HG02938 (cell line): ENCODE measurements around the gene PKD1L1.
"Not testable (repeated sequence)": the region's sequence is repeated elsewhere in the genome, so short reads cannot be mapped to it uniquely, and the experiment has no call there.

Experiments used
- ATAC-seq: cut with Tn5 transposase; IDR thresholded peaks from one replicate; pipeline ENCODE4 v1.9.1; 2021; ENCODE audit warnings: mild to moderate bottlenecking, moderate library complexity; ENCODE audit not compliant: unreplicated experiment

Gene PKD1L1

DNA sequence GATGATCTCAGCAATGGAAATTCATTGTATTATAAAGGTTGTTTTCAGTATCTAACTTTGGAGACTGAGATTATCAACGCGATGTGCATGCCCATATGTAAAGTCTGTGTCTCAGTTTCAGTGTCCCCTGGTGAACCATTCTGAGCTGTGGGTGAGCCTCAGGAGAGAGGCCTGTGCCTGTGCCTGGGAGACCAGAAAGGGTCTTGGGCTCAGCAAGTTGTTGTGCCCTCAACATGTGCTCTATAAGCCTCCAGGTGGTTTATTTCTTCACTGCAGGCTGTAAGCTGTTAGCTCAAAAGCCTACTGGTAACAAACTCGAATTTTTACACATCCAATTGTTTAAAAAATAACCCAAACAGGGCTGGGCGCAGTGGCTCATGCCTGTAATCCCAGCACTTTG is 151.9 kb downstream of the PKD1L1 start:
- no peak for ATAC-seq

DNA sequence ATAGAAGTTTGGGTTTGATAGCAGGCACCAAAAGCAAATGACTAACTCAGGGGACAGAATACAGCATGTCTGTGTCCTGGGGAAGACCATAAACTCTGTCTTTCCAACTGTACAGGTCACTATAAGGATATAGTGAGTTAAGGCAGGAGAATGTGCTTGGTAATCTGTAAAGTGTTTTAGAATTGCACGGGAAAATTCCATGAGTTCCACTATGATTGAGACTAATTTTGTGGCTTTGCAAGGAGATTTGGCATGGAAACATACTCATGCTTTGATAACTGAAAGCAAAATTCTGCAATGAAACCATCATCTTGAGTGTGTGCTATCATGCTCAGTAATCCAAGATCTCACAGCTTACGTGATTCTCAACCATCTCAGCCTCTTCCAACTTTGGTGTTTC is 152.6 kb downstream of the PKD1L1 start:
- ATAC-seq: no peak

DNA sequence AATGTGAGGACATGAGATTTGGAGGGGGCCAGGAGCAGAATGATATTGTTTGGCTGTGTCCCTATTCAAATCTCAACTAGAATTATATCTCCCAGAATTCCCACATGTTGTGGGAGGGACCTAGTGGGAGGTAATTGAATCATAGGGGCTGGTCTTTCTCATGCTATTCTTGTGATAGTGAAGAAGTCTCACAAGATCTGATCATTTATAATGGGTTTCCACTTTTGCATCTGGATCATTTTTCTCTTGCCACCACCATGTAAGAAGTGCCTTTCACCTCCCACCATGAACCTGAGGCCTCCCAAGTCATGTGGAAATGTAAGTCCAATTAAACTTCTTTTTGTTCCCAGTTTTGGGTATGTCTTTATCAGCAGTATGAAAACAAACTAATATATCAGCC is 153.1 kb downstream of the PKD1L1 start:
- ATAC-seq: not testable (repeated sequence)

DNA sequence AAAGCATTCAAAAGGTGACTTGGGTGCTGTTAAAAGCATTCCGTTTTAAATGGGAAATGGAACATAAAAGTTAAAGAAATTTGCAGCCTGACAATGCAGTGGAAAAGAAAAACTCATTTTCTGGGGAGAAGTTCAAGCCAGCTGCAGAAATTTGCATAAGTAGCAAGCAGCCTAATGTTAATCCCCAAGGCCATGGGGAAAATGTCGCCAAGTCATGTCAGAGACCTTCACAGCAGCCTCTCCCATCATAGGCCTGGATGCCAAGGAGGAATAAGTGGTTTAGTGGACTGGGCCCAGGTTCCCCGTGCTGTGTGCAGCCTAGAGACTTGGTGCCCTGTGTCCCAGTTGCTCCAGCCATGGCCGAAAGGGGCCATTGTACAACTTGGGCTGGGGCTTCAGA is 154.2 kb downstream of the PKD1L1 start:
- no peak for ATAC-seq

DNA sequence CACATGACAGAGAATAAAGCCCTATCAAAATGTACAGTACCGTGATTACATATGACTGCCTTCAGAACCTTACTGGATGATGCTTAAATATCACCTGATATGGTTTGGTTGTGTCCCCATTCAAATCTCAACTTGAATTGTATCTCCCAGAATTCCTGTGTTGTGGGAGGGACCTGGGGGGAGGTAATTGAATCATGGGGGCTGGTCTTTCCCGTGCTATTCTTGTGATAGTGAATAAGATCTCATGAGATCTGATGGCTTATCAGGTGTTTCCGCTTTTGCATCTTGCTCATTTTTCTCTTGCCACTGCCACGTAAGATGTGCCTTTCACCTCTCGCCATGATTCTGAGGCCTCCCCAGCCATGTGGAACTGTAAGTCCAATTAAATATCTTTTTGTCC is 155.1 kb downstream of the PKD1L1 start:
- ATAC-seq: not testable (repeated sequence)

DNA sequence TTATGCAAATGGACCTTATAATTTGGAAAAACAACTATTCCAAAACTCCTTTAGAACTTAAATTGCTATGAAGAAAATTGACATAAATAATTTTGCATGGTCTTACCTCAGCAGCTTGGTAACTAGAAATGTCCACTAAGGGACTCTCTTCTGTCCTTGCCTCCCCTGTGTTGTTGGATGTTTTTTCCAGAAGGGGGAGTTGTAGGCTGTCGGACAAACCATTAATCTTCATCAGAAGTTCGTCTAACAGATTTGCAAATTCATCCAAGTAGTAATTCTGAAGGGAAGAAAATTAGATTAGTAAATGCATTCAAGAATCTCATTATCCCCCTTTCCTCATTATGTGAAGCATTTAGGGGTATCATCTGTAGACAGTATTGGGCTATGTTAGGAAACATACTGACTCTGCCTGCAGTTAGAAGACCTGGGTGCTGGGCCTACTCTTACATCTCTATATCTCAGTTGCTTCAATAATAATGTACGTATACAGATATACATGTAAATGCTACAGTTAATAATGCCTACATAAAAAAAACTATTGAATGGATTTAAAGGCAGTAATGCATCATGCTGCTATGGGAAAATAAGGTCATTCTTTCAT is 155.6 kb downstream of the PKD1L1 start:
- ATAC-seq: no peak

DNA sequence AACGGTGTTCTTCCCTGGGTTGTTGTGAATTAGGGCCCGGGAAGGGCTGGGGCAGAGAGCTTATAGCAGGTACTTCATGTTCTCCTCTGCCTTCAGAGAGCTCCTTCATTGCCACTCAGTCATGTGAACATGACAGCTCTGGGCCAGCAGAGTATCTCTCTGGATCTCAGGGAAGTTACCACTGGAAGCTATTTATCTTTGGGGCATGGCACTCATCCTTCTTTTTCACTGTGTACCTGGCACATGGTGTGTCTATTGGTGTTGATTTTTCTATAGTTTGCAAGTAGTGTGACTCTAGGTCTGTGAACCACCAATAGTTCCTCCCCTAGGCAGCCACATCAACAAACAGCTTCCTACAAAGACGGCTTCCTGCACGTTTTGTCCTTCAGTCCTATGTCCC is 156.6 kb downstream of the PKD1L1 start:
- no peak for ATAC-seq

DNA sequence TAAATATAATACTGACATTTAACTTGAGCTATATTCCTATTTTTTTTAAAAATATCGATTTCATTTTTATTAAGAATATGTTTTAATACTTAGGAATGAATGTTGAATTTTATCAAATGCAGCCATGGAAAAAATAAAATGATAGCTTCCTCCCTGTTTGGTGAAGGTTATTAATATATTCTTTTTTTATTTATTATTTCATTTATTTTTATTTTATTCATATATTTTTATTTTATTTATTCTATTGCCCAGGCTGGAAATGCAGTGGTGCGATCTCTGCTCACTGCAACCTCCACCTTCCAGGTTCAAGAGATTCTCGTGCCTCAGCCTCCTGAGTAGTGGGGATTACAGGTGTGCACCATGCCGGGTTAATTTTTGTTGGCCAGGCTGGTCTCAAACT is 160.2 kb downstream of the PKD1L1 start:
- no peak for ATAC-seq

DNA sequence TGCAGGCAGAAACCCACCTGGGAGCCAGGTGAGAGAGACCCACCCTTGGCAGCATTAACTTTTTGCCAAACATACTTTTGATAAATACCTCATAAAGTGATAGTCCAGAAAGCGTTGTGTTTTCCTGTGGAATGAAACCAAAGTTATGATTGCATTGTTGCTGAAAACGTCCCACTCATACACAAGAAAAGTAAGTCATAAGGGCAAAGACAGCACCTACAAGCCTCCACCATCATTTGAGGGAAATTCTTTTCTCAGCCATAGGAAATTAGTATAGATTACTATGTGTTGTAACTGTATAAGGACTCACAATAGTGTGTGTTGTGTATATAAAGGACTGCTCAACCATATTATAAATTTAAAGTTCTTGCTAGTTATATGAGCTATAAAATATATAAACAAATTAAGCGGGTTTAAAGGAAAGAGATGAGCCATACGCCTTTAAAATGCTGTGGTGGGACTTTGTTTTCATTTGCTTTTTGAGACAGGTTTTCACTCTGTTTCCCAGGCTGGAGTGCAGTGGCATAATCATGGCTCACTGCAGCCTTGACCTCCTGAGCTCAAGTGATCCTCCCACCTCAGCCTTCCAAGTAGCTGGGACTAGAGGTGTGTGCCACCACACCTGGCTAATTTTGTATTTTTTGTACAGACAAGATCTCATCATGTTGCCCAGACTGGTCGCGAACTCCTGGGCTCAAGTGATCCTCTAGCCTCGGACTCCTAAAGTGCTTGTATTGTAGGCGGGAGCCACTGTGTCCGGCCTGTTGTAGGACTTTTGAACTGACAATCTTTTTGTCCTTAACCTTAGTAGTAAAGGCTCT is 160.8 kb downstream of the PKD1L1 start:
- ATAC-seq: no peak

DNA sequence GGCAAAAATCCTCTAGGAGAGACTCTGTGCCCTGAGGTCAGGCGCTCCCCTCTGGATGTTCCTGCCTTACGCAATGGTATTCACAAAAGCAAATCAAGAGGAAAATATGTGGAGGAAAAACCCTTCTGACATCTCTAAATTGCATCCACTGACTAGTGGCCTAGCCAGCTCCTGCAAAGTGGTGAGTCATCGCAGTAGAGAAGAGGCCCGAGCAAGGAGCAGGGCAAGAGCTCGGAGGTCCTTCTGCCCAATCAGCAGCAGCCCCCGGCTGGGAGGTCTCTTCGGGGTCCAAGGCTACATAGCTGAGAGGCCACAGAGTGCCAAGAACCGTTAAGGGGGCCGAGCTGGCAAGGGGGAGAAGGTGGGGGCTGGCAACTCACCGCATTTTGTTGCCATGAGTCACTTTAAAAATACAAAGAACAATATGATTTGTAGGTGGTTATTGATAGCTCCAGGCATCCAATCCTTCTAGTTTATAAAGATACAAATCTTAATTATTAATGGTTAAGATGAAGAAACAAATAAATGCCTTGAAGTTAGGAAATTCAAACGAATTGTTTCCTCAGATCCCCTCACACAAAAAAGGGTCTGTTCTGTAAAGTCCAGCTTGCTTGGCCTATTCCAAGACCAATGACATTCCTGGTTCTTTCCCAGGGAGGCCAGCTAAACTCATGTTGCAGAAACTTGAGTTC is 161.6 kb downstream of the PKD1L1 start:
- ATAC-seq: no peak

DNA sequence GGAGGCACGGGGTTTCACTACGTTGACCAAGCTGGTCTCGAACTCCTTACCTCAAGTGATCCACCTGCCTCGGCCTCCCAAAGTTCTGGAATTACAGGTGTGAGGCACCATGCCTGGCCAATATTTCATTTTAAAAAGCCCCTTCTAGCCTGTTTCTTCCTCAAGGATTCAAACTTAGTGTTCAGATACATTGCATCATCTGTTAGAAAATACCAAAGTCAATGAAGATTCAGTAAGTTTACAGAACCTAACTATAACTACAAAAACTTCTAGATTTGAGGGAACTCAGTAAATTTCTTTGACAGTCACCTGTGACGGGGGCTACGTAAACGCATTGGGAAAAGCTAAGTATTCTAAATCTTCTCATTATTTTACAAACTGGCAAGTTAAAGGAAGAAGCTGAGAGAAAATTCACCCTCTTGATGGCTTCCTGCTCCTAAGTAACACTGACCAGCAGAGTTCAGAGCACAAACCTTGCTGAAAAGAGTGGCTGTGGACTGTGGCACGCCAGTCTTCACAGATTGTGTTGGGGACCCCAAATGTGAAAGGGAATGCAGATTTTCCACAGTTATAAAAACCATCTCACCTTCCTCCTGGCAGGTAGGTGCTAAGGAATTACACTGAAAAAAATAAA is 162.2 kb downstream of the PKD1L1 start:
- no peak for ATAC-seq

DNA sequence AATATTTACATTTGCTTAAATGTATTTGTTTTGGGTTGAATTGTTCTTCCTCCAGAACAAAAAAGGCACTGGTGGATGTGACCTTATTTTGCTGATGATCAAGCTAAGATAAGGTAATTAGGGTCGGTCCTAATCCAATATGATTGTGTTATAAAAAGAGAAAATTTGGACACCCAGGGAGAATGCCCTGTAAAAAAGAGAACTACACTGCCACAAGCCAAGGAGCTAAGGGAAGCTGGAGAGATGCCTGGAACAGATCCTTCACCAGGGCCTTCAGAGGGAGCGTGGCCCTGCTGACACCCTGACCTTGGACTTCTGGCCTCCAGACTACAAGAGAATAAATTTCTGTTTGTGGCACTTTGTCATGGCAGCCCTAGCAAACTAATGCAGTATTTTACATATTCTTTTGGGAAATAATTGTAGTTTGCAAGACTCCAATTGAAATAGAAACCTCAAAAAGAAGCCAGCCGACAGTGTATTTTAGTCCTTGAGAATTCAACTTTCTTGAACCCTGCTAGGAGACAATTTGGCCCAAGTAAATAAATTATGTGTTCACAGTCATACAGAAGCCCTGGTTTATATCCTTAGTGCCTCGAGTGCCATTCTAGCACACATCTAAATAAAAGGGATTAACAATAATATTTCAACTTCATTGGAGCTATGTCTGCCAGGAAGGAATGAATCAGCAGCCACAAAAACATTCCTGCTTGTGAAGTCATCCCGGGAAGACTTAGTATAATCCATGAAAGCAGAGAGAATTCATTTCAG is 164.6 kb downstream of the PKD1L1 start:
- ATAC-seq: no peak

DNA sequence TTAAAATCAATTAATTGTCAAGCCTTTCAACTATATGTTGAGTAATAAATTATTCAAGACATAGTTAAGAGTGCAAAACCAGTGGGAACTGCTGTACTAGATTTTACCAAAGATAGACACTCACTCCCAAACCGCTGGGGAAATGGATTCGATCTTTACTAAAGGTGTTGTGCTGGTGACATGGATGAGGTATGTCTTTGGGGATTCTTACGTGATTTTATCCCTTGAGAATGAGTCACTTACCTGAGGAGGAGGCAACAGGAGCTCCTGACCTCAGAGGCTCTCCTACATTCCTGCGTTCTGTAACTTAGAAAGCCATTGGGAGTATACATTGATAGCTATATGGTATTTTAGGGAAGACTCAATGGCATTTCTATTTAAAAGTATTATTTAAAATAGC is 165.5 kb downstream of the PKD1L1 start:
- no peak for ATAC-seq

DNA sequence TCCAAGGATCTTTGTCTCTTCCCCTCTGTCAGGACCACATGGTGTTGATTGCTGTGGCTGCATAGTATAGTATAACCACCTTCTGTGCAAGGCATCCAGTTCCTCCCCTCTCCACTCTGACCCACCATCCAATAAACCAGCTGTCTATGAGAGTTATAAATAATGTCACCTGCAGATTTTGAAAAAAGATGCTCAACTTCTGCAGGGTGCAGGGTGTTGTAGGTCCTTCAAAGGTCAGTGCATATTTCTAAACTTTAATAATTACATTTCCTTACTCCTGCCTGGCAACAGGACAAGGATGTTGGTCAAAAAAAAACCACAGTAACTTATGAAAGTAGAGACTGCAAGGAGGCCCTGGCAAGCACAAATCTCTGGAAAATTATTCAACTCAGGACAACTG is 166.2 kb downstream of the PKD1L1 start:
- ATAC-seq: no peak

DNA sequence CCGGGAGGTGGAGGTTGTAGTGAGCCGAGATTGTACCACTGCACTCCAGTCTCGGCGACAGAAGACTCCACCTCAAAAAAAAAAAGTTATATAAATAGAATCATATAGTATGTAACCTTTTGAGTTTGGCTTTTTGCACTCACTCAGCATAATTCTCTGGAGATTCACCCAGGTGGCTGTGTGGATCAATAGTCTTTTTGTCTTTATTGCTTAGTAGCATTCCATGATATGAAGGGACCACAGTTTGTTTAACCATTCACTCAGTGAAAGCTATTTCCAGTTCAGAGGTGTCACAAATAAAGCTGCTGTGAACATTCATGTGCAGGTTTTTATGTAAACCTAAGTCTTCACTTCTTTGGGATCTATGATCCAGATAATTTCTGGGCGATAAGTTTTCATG is 167.7 kb downstream of the PKD1L1 start:
- ATAC-seq: no peak

DNA sequence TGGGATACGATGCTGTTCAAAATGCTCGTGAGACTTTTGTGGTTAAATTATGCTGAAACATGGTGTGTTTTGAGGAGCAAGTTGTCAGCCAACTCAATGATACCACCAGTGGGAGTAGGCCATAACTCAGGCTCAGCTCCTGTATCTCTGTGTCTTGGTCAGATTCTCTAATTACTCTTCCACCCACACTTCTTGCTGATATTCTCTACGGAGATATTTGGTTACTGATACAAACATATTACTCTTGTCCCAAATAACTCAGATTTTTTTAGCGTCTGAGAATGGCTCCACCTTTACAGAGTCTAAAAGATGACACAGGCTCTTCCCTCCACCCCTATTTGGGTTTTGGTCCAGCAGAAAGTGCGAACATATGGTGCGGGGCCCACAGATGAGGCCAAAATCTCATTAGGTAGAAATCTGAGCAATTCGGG is 168.9 kb downstream of the PKD1L1 start:
- ATAC-seq: no peak

DNA sequence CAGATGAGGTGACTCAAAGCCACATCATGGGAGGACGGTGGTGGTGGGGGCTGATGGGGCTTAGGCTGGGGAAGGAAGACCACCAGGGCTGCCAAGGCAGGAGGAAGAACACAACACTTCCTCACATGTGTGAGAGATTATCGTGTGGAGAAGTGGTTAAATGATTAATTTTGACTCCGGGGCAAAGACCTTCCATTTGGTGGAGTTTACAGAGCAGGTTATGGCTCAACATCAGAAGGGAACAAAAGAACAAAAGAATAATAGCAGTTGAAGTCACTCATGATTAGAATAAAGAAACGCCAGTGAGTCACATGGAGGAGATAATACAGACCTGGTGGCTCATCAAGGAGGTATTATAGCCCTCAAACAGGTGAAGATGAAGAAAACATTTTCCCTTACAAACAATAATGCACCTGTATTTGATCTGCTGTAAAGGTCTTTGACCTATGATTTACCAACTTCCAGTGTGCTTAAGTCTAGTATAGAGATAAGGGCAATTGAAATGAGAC is 170.1 kb downstream of the PKD1L1 start:
- no peak for ATAC-seq

DNA sequence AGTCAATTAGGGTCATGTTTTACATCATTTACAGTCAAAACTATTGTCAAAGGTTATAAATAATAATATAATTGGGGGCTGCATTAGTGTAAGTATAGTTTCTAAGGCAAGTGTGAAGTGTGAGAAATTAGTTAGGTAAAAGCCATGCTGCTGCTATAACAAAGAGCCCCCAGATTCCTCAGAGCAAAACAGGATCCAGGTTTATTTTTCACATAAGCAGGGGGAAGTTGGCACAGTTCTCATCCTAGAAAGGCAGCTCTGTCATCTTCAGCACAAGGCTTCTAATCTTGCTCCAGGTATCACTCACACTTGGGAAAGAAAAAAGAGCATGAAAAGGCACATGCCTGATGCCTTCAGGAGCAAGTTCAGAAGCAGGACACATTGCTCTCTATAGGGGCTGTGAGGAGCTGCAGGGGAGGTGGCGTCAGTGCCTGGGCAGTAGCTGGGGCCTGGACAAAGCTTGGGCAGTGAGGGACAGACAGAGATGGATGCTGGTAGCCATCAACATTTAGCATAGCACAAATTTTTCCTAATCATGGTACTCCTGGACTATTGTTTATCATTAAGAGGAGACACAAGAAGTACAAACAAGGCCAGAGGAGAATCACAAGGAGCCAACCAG is 170.6 kb downstream of the PKD1L1 start:
- no peak for ATAC-seq

DNA sequence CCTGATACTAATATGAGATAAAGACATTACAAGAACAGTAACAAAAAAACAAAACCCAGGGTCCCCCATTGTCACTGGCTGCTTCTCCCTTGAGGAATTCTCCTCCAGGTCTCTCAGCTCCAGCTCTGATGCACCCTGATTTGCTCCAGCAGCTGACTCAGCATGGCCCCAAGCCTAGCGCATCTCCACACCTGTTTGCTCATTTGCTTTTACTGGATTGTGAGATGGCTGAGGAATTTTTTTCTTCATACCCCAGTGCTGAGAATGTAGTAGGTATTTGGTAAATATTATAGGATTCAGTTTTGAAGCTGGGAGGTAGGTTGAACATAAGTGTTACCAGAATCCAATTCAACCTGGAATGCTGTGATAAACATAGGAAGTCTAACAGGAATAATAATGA is 171.9 kb downstream of the PKD1L1 start:
- ATAC-seq: no peak

DNA sequence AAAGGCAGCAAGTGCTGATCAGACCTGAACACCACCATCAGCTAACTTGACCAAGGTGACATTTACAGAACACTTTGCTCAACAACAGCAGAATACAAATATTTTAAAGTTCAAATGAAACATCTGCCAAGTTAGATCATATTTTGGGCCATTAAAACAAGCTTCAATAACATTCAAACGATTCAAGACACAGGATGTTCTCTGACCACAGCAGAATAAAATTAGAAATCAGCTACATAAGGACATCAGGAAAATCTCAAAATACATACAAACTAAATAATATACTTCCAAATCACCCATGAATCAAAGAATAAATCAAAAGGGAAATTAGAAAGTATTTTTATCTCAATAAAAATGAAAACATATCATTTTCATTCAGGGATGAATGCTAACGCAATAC is 173.0 kb downstream of the PKD1L1 start:
- no peak for ATAC-seq
